Measurements from ENCODE around the gene ZNF597. TPM values are rescaled to one million over a fixed set of nuclear protein-coding genes. Genes with fewer than 3 reads are reported as not detected.

Gene ZNF597
- total RNA-seq, 1 experiment from 2014 or later, result 3.5 TPM

GRCh38 chr16:3482659-3483241 is 39.4 kb upstream of the ZNF597 start:
- no CpG with 5 or more reads among the region's 18 CpGs for WGBS (ENCODE audit: extremely low coverage, insufficient read length, low lambda C conversion rate)
- no peak overlapping the region for H3K9ac ChIP-seq (ENCODE audit: extremely low read depth, insufficient read length, low read length)
- H2BK20ac ChIP-seq (ENCODE audit: low read depth, low read length, poor library complexity, severe bottlenecking), result no peak overlapping the region
- DNase-seq, result no peak
- Mint-ChIP-seq H3K9me3 (no peaks in the 10 kb centered on the region), H3K27me3 (ENCODE audit: low read depth) (no peaks in the 10 kb centered on the region; the same call in 1 of the 2 replicates), H3K27ac (peak overlapping the region in 1 of 3 experiments; percentile 54; a peak in 3 of 7 replicates), H3K4me3 (no peak overlapping the region), H3K36me3 (ENCODE audit: insufficient read depth in 1 of 3, low read depth in 3 of 3) (peaks cover 31 to 75% (median 57%) of the 10 kb centered on the region in 3 experiments; a peak in 6 of 7 replicates), H3K4me1 (peaks cover 10% of the 10 kb centered on the region in 2 experiments)
- H3K4me2 ChIP-seq (ENCODE audit: insufficient read depth, insufficient read length, low read length), result no peak overlapping the region
- H3K9me3 ChIP-seq (ENCODE audit: control insufficient read depth, low read depth, low read length), result no peaks in the 10 kb centered on the region
- H3K18ac ChIP-seq (ENCODE audit: insufficient read length, low read depth, low read length), result no peak overlapping the region
- H3K27me3 ChIP-seq (ENCODE audit: insufficient read depth, low read length), result no peaks in the 10 kb centered on the region
- no peak overlapping the region for H2BK5ac ChIP-seq (ENCODE audit: insufficient read length, low read length)
- no peak overlapping the region for H4K91ac ChIP-seq (ENCODE audit: insufficient read length, low read depth, low read length)
- H3K23ac ChIP-seq (ENCODE audit: insufficient read length, low read depth, low read length), result no peak overlapping the region
- TF ChIP-seq, protein P1, sequence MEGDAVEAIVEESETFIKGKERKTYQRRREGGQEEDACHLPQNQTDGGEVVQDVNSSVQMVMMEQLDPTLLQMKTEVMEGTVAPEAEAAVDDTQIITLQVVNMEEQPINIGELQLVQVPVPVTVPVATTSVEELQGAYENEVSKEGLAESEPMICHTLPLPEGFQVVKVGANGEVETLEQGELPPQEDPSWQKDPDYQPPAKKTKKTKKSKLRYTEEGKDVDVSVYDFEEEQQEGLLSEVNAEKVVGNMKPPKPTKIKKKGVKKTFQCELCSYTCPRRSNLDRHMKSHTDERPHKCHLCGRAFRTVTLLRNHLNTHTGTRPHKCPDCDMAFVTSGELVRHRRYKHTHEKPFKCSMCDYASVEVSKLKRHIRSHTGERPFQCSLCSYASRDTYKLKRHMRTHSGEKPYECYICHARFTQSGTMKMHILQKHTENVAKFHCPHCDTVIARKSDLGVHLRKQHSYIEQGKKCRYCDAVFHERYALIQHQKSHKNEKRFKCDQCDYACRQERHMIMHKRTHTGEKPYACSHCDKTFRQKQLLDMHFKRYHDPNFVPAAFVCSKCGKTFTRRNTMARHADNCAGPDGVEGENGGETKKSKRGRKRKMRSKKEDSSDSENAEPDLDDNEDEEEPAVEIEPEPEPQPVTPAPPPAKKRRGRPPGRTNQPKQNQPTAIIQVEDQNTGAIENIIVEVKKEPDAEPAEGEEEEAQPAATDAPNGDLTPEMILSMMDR (conservative IDR thresholded peaks at IDR 0.05), result no peak
- H3K4ac ChIP-seq (ENCODE audit: low read depth, low read length), result no peak overlapping the region
- H4K5ac ChIP-seq (ENCODE audit: insufficient read length, low read depth, low read length), result no peak overlapping the region
- no peaks in the 10 kb centered on the region for H3K23me2 ChIP-seq (ENCODE audit: insufficient read length, low read depth, low read length, poor library complexity, severe bottlenecking)
- no peak overlapping the region for H3T11ph ChIP-seq (ENCODE audit: low read length)
- H3K14ac ChIP-seq (ENCODE audit: insufficient read depth, low read length), result no peak overlapping the region
- H2AK5ac ChIP-seq (ENCODE audit: insufficient read length, low read length), result no peak overlapping the region
- no peak overlapping the region for H3K56ac ChIP-seq (ENCODE audit: insufficient read length, low read depth, low read length)
- no peaks in the 10 kb centered on the region for H3K4me1 ChIP-seq (ENCODE audit: insufficient read depth, low read length)
- H3K79me1 ChIP-seq (ENCODE audit: insufficient read depth, low read depth, low read length, poor library complexity, severe bottlenecking), result no peaks in the 10 kb centered on the region
- no peak overlapping the region for H4K8ac ChIP-seq (replicated peaks; ENCODE audit: insufficient read length, low read depth, low read length)
- H2BK15ac ChIP-seq (ENCODE audit: low read depth, low read length), result no peak overlapping the region
- no peak overlapping the region for H2BK12ac ChIP-seq (ENCODE audit: insufficient read length, low read depth, low read length)
- H3K79me2 ChIP-seq (ENCODE audit: insufficient read depth, low read length), result no peaks in the 10 kb centered on the region; the same call in 1 of the 2 replicates
- H4K20me1 ChIP-seq (ENCODE audit: control insufficient read depth, insufficient read depth, insufficient read length), result no peaks in the 10 kb centered on the region
- no peak overlapping the region for H2AFZ ChIP-seq (ENCODE audit: low read length)
- H3K27ac ChIP-seq (ENCODE audit: insufficient read length, low read depth, low read length), result no peak overlapping the region
- no peak overlapping the region for H2BK120ac ChIP-seq (ENCODE audit: low read depth, low read length, poor library complexity, severe bottlenecking)

Data from H9 (cell line).